ENCODE measurements around the gene CLRN3. TPM values are rescaled to one million over a fixed set of nuclear protein-coding genes. Genes with fewer than 3 reads are reported as not detected.
A peak's percentile ranks its signal among the peaks of the same experiment; 100 is the strongest.

The CLRN3 gene
- total RNA-seq, 4 donors from 2014 or later = not detected

GRCh38 chr10:127851661-127852194 is 41.0 kb downstream of the CLRN3 start:
- peak in 1 of 2 donors; percentile 34 for DNase-seq (ENCODE audit: low spot score in 2 of 2)
- Histone ChIP-seq H3K27ac (no peak overlapping the region), H3K27me3 (peaks cover 14% of the 10 kb centered on the region), H3K36me3 (no peaks in the 10 kb centered on the region), H3K9me3 (no peaks in the 10 kb centered on the region), H3K4me3 (no peak overlapping the region), H3K4me1 (no peaks in the 10 kb centered on the region)
- TF ChIP-seq EP300 (IDR thresholded peaks at IDR 0.05) = no peak
- TF ChIP-seq, protein P1, sequence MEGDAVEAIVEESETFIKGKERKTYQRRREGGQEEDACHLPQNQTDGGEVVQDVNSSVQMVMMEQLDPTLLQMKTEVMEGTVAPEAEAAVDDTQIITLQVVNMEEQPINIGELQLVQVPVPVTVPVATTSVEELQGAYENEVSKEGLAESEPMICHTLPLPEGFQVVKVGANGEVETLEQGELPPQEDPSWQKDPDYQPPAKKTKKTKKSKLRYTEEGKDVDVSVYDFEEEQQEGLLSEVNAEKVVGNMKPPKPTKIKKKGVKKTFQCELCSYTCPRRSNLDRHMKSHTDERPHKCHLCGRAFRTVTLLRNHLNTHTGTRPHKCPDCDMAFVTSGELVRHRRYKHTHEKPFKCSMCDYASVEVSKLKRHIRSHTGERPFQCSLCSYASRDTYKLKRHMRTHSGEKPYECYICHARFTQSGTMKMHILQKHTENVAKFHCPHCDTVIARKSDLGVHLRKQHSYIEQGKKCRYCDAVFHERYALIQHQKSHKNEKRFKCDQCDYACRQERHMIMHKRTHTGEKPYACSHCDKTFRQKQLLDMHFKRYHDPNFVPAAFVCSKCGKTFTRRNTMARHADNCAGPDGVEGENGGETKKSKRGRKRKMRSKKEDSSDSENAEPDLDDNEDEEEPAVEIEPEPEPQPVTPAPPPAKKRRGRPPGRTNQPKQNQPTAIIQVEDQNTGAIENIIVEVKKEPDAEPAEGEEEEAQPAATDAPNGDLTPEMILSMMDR (IDR thresholded peaks at IDR 0.05) = no peak
- TF ChIP-seq POLR2AphosphoS5 (IDR thresholded peaks at IDR 0.05) = no peak
- no peak for TF ChIP-seq POLR2A (IDR thresholded peaks at IDR 0.05)
- WGBS = 77% methylated on average over 14 of the region's 14 CpGs

DNA sequence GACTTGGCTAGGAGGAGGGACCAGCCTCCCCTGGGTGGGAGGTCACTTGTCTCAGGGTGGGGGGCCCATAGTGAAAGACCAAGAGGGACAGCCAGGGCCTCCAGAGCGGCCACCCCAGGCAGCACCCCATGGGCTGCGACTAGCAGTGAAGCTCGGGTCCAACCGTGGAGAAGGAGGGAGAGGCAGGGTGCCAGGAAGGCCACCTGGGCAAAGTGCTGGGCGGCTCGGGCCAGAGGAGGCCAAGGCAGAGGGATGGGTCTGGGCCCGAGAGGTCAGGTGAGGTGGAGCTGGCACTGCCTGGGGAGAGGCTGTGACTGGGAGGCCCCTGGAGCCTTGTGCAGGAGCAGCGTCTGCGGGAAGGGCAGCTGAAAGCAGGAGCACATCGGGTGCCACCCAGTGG is 41.8 kb downstream of the CLRN3 start:
- TF ChIP-seq, protein P1 (IDR thresholded peaks at IDR 0.05) = no peak
- TF ChIP-seq POLR2A (IDR thresholded peaks at IDR 0.05) = no peak
- no peak for TF ChIP-seq EP300 (IDR thresholded peaks at IDR 0.05)
- TF ChIP-seq POLR2AphosphoS5 (IDR thresholded peaks at IDR 0.05) = no peak
- no peaks in the 10 kb centered on the region for H3K36me3 ChIP-seq
- H3K4me3 ChIP-seq = no peak overlapping the region
- WGBS = 76% methylated on average over 10 of the region's 10 CpGs
- H3K4me1 ChIP-seq = no peaks in the 10 kb centered on the region
- no peaks in the 10 kb centered on the region for H3K9me3 ChIP-seq
- H3K27me3 ChIP-seq = peaks cover 17% of the 10 kb centered on the region
- no peak overlapping the region for H3K27ac ChIP-seq
- DNase-seq (ENCODE audit: low spot score in 2 of 2) = peak in 1 of 2 donors; percentile 65

DNA sequence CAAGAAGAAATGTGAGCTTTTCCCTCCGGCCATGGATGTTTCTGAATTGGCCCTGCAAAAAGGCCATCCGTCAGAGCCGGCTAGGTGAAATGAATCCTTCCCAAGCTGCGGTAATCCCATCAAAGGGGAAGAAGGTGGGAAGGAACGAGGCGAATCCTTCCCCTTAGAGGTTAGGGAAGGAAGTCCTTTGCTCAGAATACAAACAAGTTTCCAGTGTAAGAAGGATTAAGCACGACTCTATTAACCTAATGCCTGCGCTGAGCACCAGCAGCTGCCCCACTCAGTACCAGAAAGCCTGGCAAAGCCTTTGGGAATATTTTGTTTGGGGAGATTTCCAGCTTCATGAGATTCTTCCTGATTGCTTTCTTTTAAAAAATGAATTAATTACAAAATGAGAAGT is 42.8 kb downstream of the CLRN3 start:
- Histone ChIP-seq H3K36me3 (no peaks in the 10 kb centered on the region), H3K4me3 (no peak overlapping the region), H3K27ac (no peak overlapping the region), H3K27me3 (peaks cover 17% of the 10 kb centered on the region), H3K4me1 (no peaks in the 10 kb centered on the region), H3K9me3 (no peaks in the 10 kb centered on the region)
- 57% methylated on average over 8 of the region's 8 CpGs for WGBS
- DNase-seq (ENCODE audit: low spot score in 2 of 2) = no peak
- TF ChIP-seq, protein P1 (IDR thresholded peaks at IDR 0.05) = no peak

DNA sequence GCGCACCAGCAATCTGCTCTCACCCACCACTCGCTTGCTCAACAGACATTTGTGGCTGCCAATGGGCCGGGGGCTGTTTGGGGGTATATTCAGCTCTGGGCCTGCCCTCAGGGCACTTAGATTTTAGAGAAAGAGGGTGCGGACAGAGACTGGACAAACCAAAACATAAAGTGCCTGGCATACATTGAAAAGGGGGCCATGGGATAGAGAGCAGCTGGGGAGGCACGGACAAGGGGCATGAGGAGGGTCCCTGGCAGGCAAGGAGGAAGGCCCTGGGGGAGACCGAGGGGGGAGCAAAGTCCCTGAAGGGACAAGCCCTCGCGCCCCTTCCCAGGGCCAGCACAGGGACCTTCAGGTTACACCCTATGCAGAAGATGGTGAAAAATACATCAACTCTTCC is 43.5 kb downstream of the CLRN3 start:
- no peaks in the 10 kb centered on the region for H3K4me1 ChIP-seq
- no peak for DNase-seq (ENCODE audit: low spot score in 2 of 2)
- H3K27ac ChIP-seq = no peak overlapping the region
- no peaks in the 10 kb centered on the region for H3K36me3 ChIP-seq
- no peaks in the 10 kb centered on the region for H3K9me3 ChIP-seq
- peaks cover 18% of the 10 kb centered on the region for H3K27me3 ChIP-seq
- 85% methylated on average over 8 of the region's 8 CpGs for WGBS
- TF ChIP-seq EP300 (IDR thresholded peaks at IDR 0.05) = no peak
- TF ChIP-seq POLR2AphosphoS5 (IDR thresholded peaks at IDR 0.05) = no peak
- TF ChIP-seq, protein P1 (IDR thresholded peaks at IDR 0.05) = no peak
- TF ChIP-seq POLR2A (IDR thresholded peaks at IDR 0.05) = no peak
- no peak overlapping the region for H3K4me3 ChIP-seq

- TF ChIP-seq EP300 (IDR thresholded peaks at IDR 0.05) = no peak
- TF ChIP-seq, protein P1 (IDR thresholded peaks at IDR 0.05) = no peak
- Histone ChIP-seq H3K27me3 (peaks cover 13% of the 10 kb centered on the region), H3K4me3 (no peak overlapping the region), H3K4me1 (no peaks in the 10 kb centered on the region), H3K9me3 (no peaks in the 10 kb centered on the region), H3K36me3 (no peaks in the 10 kb centered on the region), H3K27ac (no peak overlapping the region)
- 87% methylated on average over 4 of the region's 6 CpGs for WGBS
- no peak for DNase-seq (ENCODE audit: low spot score in 2 of 2)
Measured at GRCh38 chr10:127848226-127848625, 44.5 kb downstream of the CLRN3 start.
